HEK293 (cell line): ENCODE data around the gene CCM2L.

Experiments used
- CTCF ChIP-seq: fragments of 450-650 bp; formaldehyde crosslinking; IDR thresholded peaks from 2 replicates; pipeline ENCODE4 v1.5.1; 2016; ENCODE audit warnings: missing biosample characterization, missing genetic modification characterization
- KLF1 ChIP-seq: fragments of 450-650 bp; formaldehyde crosslinking; IDR thresholded peaks from 2 replicates; pipeline ENCODE4 v1.5.1; 2016; ENCODE audit warnings: missing biosample characterization, missing genetic modification characterization
- SP2 ChIP-seq: fragments of 450-650 bp; formaldehyde crosslinking; IDR thresholded peaks from 2 replicates; pipeline ENCODE4 v1.5.1; 2016; ENCODE audit warnings: missing biosample characterization, missing genetic modification characterization
- YY1 ChIP-seq: fragments of 450-650 bp; formaldehyde crosslinking; IDR thresholded peaks from 2 replicates; pipeline ENCODE4 v1.5.1; 2018; ENCODE audit warnings: missing biosample characterization, missing genetic modification characterization
- ZBTB17 ChIP-seq: fragments of 450-650 bp; formaldehyde crosslinking; IDR thresholded peaks from 2 replicates; pipeline ENCODE4 v1.5.1; 2016; ENCODE audit warnings: missing biosample characterization, missing genetic modification characterization
- ZBTB7A ChIP-seq: fragments of 450-650 bp; formaldehyde crosslinking; IDR thresholded peaks from 2 replicates; pipeline ENCODE4 v1.5.1; 2016; ENCODE audit warnings: low read depth, missing biosample characterization, missing genetic modification characterization
- ZEB2 ChIP-seq: fragments of 450-650 bp; formaldehyde crosslinking; IDR thresholded peaks from 2 replicates; pipeline ENCODE4 v1.5.1; 2016; ENCODE audit warnings: missing biosample characterization, missing genetic modification characterization
- ZNF138 ChIP-seq: fragments of 450-650 bp; formaldehyde crosslinking; IDR thresholded peaks from 2 replicates; pipeline ENCODE4 v1.5.1; 2016; ENCODE audit warnings: missing biosample characterization, missing genetic modification characterization, borderline replicate concordance
- ZNF146 ChIP-seq: fragments of 450-650 bp; formaldehyde crosslinking; IDR thresholded peaks from 2 replicates; pipeline ENCODE4 v1.5.1; 2016; ENCODE audit warnings: missing biosample characterization, missing genetic modification characterization
- ZNF274 ChIP-seq, 2 experiments: fragments of 200-500 bp in 1 of 2; fragments of 450-650 bp in 1 of 2; sonication (Bioruptor generic) in 1 of 2; formaldehyde crosslinking in 1 of 2; IDR thresholded peaks; 2 replicates each; pipeline versions ENCODE4 v1.5.1 to v1.6.1; 2014 to 2016; ENCODE audit warnings: borderline replicate concordance in 1 of 2, inconsistent platforms in 1 of 2, low read length in 1 of 2, missing biosample characterization in 1 of 2, missing genetic modification characterization in 1 of 2
- ZNF354C ChIP-seq: fragments of 450-650 bp; formaldehyde crosslinking; IDR thresholded peaks from 2 replicates; pipeline ENCODE4 v1.5.1; 2016; ENCODE audit warnings: missing biosample characterization, missing genetic modification characterization, low read depth, borderline replicate concordance
- ZNF513 ChIP-seq: fragments of 450-650 bp; IDR thresholded peaks from 2 replicates; pipeline ENCODE4 v1.5.1; 2018; ENCODE audit warnings: missing biosample characterization, missing genetic modification characterization
- ZNF621 ChIP-seq: fragments of 450-650 bp; formaldehyde crosslinking; IDR thresholded peaks from 2 replicates; pipeline ENCODE4 v1.5.1; 2017; ENCODE audit warnings: missing biosample characterization, missing genetic modification characterization
- ZSCAN30 ChIP-seq: fragments of 450-650 bp; IDR thresholded peaks from 2 replicates; pipeline ENCODE4 v1.5.1; 2018; ENCODE audit warnings: missing biosample characterization, mild to moderate bottlenecking, missing genetic modification characterization, moderate library complexity

DNA sequence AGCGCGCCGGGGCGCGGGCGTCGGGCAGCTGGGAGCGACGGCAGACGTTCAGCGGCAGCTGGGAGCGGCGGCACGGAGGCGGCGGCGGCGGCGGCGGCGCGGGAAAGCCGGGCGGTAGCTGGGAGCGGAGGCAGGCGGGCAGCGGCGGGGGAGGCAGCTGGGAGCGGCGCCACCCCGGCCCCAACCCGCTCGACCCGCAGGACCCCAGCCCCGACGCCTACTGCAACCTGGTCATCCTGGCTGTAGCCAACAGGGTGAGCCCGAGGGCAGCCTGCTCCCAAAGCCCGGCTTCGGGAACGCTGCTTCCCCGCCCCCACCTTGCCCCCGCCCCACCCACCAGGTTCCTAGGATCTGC lies 8.9 kb downstream of the CCM2L start:
- TF ChIP-seq ZSCAN30 (tag by site-specific recombination) (no peak), CTCF (no peak), ZNF138 (tag by site-specific recombination) (no peak), YY1 (tag by site-specific recombination) (no peak), KLF1 (tag by site-specific recombination) (no peak), ZEB2 (tag by site-specific recombination) (no peak), ZBTB7A (no peak), ZNF513 (tag by site-specific recombination) (no peak), ZNF621 (tag by site-specific recombination) (no peak), SP2 (no peak), ZNF146 (no peak), ZNF354C (tag by site-specific recombination) (no peak), ZBTB17 (tag by site-specific recombination) (no peak), ZNF274 (IDR thresholded peaks at IDR 0.05; ENCODE audit: low read length) (no peak), ZNF274 (tag by site-specific recombination; IDR thresholded peaks at IDR 0.05; ENCODE audit: borderline replicate concordance) (no peak)
